K562 (cell line): ENCODE measurements around the gene HOXC10. TPM values are rescaled to one million over a fixed set of nuclear protein-coding genes. Genes with fewer than 3 reads are reported as not detected.

Experiments used
- ELF2 ChIP-seq: fragments of 250-450 bp; sonication (Bioruptor Pico); IDR thresholded peaks from 2 replicates; pipeline ENCODE4 v1.5.0; 2021; ENCODE audit warnings: mild to moderate bottlenecking
- HDAC2 ChIP-seq: fragments of 450-650 bp; IDR thresholded peaks from 2 replicates; pipeline ENCODE4 v1.6.1; 2016; ENCODE audit warnings: mild to moderate bottlenecking
- HMGN3 ChIP-seq: IDR thresholded peaks from 2 replicates; pipeline ENCODE4 v1.6.1; 2011; ENCODE audit warnings: borderline replicate concordance, low read depth, mild to moderate bottlenecking, mixed read lengths, low read length; ENCODE audit not compliant: insufficient read length; ENCODE audit errors: extremely low read depth
- KDM5B ChIP-seq: fragments of 200-600 bp; sonication (generic); IDR thresholded peaks from 2 replicates; pipeline ENCODE4 v1.6.1; 2012; ENCODE audit warnings: low read depth, mild to moderate bottlenecking, moderate library complexity, low read length, control low read depth, inconsistent platforms; ENCODE audit not compliant: insufficient replicate concordance
- POLR2G ChIP-seq: fragments of 200-400 bp; formaldehyde crosslinking; IDR thresholded peaks from 2 replicates; pipeline ENCODE4 v1.6.1; 2017; ENCODE audit warnings: low read depth, mild to moderate bottlenecking, antibody characterized with exemption, low read length, moderate library complexity
- RBBP5 ChIP-seq: fragments of 200-600 bp; sonication (generic); IDR thresholded peaks from 2 replicates; pipeline ENCODE4 v1.6.1; 2012; ENCODE audit warnings: borderline replicate concordance, mild to moderate bottlenecking, low read length, control low read depth, inconsistent platforms; ENCODE audit not compliant: insufficient read depth, poor library complexity, severe bottlenecking
- RNF2 ChIP-seq: sonication (generic); IDR thresholded peaks from 2 replicates; pipeline ENCODE4 v1.6.1; 2016
- SMARCA4 ChIP-seq: fragments of 450-650 bp; IDR thresholded peaks from 2 replicates; pipeline ENCODE4 v1.6.1; 2016
- SP1 ChIP-seq: sonication (generic); formaldehyde crosslinking; IDR thresholded peaks from 2 replicates; pipeline ENCODE4 v1.8.1; 2022; ENCODE audit warnings: mild to moderate bottlenecking, missing genetic modification reagents
- TAF7 ChIP-seq: fragments of 450-650 bp; IDR thresholded peaks from 2 replicates; pipeline ENCODE4 v1.6.1; 2016; ENCODE audit warnings: missing genetic modification characterization, missing compliant biosample characterization
- YY1 ChIP-seq, 3 experiments: IDR thresholded peaks; 2 replicates each; pipeline ENCODE4 v1.6.1; 2011; ENCODE audit warnings: low read length in 2 of 3, mild to moderate bottlenecking in 2 of 3, moderate library complexity in 2 of 3, borderline replicate concordance in 1 of 3, control low read depth in 1 of 3, low read depth in 1 of 3; ENCODE audit not compliant: insufficient read depth in 3 of 3, insufficient replicate concordance in 2 of 3, control insufficient read depth in 1 of 3, insufficient read length in 1 of 3; ENCODE audit errors: extremely low read depth in 1 of 3
- ZNF12 ChIP-seq: sonication (generic); formaldehyde crosslinking; IDR thresholded peaks from 2 replicates; pipeline ENCODE4 v1.4.0; 2020; ENCODE audit warnings: mild to moderate bottlenecking, missing genetic modification reagents
- ZNF644 ChIP-seq: fragments of 200-800 bp; sonication (Bioruptor generic); IDR thresholded peaks from 2 replicates; pipeline ENCODE4 v1.6.1; 2016; ENCODE audit warnings: low read depth, missing genetic modification characterization, missing compliant biosample characterization
- polyA plus RNA-seq, 8 experiments: library from polyadenylated mRNA; depleted of rRNA in 4 of 8; stranded (reverse) in 5 of 8; unstranded in 3 of 8; fragments of >200 nt; fragmentation: Nextera tagmentation in 2 of 8; fragmentation: Illumina TruSeq in 1 of 8; extraction: Ambion mirVana in 2 of 8; extraction: Trizol in 1 of 8; gene quantifications; 2 replicates each; pipeline versions ENCODE4 v1.2.1 to v1.2.3, GENCODE V29; 2011 to 2014; ENCODE audit warnings: inconsistent platforms in 1 of 8, missing spikeins in 1 of 8
- total RNA-seq, 7 experiments: library from RNA; depleted of rRNA in 6 of 7; stranded (reverse); fragments of >200 nt in 6 of 7; fragmentation: Illumina TruSeq in 2 of 7; extraction: Trizol in 2 of 7; gene quantifications; 2 replicates each; pipeline versions ENCODE4 v1.2.1 to v1.2.3, GENCODE V29; 2011 to 2021; ENCODE audit warnings: low replicate concordance in 1 of 7
- TF ChIP-seq, protein P1 (sequence below), 2 experiments: fragments of 450-650 bp; conservative IDR thresholded peaks; 2 replicates each; pipeline ENCODE4 v1.6.1; 2017; ENCODE audit warnings: mild to moderate bottlenecking in 2 of 2, moderate library complexity in 2 of 2
- TF ChIP-seq, protein P2 (sequence below), 3 experiments: fragments of 200-800 bp in 1 of 3; sonication (Bioruptor generic) in 1 of 3; sonication (generic) in 1 of 3; formaldehyde crosslinking in 1 of 3; IDR thresholded peaks; 2 replicates each; pipeline versions ENCODE4 v1.6.1 to v1.8.0; 2016 to 2022; ENCODE audit warnings: mild to moderate bottlenecking in 2 of 3, missing compliant biosample characterization in 2 of 3, missing genetic modification characterization in 2 of 3, missing genetic modification reagents in 1 of 3
- TF ChIP-seq, protein P3 (sequence below): fragments of 250-450 bp; sonication (Bioruptor Pico); IDR thresholded peaks from 2 replicates; pipeline ENCODE4 v1.9.0; 2021; ENCODE audit warnings: mild to moderate bottlenecking, inconsistent platforms
- TF ChIP-seq, protein P4 (sequence below): fragments of 200-800 bp; sonication (Bioruptor generic); IDR thresholded peaks from 2 replicates; pipeline ENCODE4 v1.6.1; 2017; ENCODE audit warnings: missing genetic modification characterization, missing compliant biosample characterization

HOXC10 gene
- total and polyA plus RNA-seq, 9 of the 15 experiments (the other 6 are each of a cell fraction or from before 2014, with no cell fraction given), result 0.13 to 0.77 (median 0.35) TPM; not detected in 2

DNA sequence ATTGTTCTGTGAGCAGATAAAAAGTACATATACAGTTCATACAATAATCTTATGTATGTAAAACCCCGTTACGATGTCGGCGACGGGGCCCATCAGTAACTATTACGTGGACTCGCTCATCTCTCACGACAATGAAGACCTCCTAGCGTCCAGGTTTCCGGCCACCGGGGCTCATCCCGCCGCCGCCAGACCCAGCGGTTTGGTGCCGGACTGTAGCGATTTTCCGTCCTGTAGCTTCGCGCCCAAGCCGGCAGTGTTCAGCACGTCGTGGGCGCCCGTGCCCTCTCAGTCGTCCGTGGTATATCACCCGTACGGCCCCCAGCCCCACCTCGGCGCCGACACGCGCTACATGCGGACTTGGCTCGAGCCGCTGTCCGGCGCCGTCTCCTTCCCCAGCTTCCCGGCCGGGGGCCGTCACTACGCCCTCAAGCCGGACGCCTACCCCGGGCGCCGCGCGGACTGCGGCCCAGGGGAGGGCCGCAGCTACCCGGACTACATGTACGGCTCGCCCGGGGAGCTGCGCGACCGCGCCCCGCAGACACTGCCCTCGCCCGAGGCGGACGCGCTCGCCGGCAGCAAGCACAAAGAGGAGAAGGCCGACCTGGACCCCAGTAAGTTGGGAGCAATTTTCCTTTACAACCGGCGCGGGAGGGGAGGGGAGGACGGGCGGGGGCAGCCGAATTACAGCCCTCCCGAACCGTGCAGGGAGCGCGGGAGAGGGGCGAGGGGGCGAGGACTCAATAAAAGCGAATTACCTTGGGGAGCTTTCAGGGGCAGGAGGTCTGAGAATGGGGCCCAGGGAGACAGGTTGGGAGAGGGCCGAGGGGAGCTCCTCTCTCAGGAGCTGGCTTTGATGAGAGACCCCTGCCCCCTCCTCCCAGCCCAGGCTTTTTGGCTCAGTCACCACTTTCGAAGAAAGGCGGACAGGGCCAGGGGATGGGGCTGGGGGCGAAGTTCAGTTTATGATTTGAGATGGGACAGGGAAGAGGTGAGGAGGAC lies 15.5 kb downstream of the HOXC10 start, which contains the start of gene HOXC9 (continued):
- TF ChIP-seq ZNF12 (CRISPR knock-in tag) (peak; percentile 21; the same call in 1 of the 2 replicates), SMARCA4 (0 out of 2 replicates have a peak, but pooled peaks have one; percentile 12), RNF2 (0 out of 2 replicates have a peak, but pooled peaks have one; percentile 23), ELF2 (CRISPR knock-in tag) (0 out of 2 replicates have a peak, but pooled peaks have one; percentile 57), SP1 (CRISPR knock-in tag) (peak; percentile 56; the same call in 1 of the 2 replicates), ZNF644 (no peak), KDM5B (peak; percentile 73), HMGN3 (peak; percentile 84), HDAC2 (0 out of 2 replicates have a peak, but pooled peaks have one; percentile 13), YY1 (IDR thresholded peaks at IDR 0.05; ENCODE audit: borderline replicate concordance in 1 of 3, control insufficient read depth in 1 of 3, extremely low read depth in 1 of 3, insufficient read depth in 3 of 3, insufficient read length in 1 of 3, insufficient replicate concordance in 2 of 3, low read depth in 1 of 3, low read length in 2 of 3) (peak in 1 of 3 experiments; percentile 19), RBBP5 (peak; percentile 90), TAF7 (tag) (peak; percentile 52; the same call in 1 of the 2 replicates), POLR2G (peak; percentile 92)
- TF ChIP-seq, protein P1, sequence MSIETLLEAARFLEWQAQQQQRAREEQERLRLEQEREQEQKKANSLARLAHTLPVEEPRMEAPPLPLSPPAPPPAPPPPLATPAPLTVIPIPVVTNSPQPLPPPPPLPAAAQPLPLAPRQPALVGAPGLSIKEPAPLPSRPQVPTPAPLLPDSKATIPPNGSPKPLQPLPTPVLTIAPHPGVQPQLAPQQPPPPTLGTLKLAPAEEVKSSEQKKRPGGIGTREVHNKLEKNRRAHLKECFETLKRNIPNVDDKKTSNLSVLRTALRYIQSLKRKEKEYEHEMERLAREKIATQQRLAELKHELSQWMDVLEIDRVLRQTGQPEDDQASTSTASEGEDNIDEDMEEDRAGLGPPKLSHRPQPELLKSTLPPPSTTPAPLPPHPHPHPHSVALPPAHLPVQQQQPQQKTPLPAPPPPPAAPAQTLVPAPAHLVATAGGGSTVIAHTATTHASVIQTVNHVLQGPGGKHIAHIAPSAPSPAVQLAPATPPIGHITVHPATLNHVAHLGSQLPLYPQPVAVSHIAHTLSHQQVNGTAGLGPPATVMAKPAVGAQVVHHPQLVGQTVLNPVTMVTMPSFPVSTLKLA (conservative IDR thresholded peaks at IDR 0.05), result 0 out of 4 replicates have a peak, but pooled peaks of 1 of the 2 experiments have one; percentile 47
- TF ChIP-seq, protein P2, sequence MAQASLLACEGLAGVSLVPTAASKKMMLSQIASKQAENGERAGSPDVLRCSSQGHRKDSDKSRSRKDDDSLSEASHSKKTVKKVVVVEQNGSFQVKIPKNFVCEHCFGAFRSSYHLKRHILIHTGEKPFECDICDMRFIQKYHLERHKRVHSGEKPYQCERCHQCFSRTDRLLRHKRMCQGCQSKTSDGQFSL (CRISPR knock-in tag; IDR thresholded peaks at IDR 0.05), result peak; percentile 70; the same call in 1 of the 2 replicates
- TF ChIP-seq, protein P2 (tag; IDR thresholded peaks at IDR 0.05), result 0 out of 4 replicates have a peak, but pooled peaks of 1 of the 2 experiments have one; percentile 47
- TF ChIP-seq, protein P3, sequence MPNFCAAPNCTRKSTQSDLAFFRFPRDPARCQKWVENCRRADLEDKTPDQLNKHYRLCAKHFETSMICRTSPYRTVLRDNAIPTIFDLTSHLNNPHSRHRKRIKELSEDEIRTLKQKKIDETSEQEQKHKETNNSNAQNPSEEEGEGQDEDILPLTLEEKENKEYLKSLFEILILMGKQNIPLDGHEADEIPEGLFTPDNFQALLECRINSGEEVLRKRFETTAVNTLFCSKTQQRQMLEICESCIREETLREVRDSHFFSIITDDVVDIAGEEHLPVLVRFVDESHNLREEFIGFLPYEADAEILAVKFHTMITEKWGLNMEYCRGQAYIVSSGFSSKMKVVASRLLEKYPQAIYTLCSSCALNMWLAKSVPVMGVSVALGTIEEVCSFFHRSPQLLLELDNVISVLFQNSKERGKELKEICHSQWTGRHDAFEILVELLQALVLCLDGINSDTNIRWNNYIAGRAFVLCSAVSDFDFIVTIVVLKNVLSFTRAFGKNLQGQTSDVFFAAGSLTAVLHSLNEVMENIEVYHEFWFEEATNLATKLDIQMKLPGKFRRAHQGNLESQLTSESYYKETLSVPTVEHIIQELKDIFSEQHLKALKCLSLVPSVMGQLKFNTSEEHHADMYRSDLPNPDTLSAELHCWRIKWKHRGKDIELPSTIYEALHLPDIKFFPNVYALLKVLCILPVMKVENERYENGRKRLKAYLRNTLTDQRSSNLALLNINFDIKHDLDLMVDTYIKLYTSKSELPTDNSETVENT (CRISPR knock-in tag), result 0 out of 2 replicates have a peak, but pooled peaks have one; percentile 29
- TF ChIP-seq, protein P4, sequence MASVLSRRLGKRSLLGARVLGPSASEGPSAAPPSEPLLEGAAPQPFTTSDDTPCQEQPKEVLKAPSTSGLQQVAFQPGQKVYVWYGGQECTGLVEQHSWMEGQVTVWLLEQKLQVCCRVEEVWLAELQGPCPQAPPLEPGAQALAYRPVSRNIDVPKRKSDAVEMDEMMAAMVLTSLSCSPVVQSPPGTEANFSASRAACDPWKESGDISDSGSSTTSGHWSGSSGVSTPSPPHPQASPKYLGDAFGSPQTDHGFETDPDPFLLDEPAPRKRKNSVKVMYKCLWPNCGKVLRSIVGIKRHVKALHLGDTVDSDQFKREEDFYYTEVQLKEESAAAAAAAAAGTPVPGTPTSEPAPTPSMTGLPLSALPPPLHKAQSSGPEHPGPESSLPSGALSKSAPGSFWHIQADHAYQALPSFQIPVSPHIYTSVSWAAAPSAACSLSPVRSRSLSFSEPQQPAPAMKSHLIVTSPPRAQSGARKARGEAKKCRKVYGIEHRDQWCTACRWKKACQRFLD, result peak; percentile 65; the same call in 1 of the 2 replicates
